ENCODE measurements around the gene ARHGAP44. TPM values are rescaled to one million over a fixed set of nuclear protein-coding genes. Genes with fewer than 3 reads are reported as not detected.

The ARHGAP44 gene
- total RNA-seq, 1 experiment from 2014 or later: 7.3 TPM

- no peak overlapping the region for H3K27ac ChIP-seq (ENCODE audit: low read depth, low read length)
- no peak overlapping the region for H3K9ac ChIP-seq (ENCODE audit: low read length)
- ChIA-PET RAD21 (ENCODE audit: low non-redundant PET in 1 of 2, low total read pairs in 2 of 2, uncharacterized antibody in 2 of 2, unreplicated experiment in 2 of 2) (no interaction called here), POLR2A (no interaction called here), CTCF (interaction anchor here (1.0 kb wide), 1 partner anchor 10 kb away, joined by 3 read pairs; no protein-coding TSS in a partner anchor)
- H3K4me3 ChIP-seq (replicated peaks in 1 of 2; ENCODE audit: low read depth in 1 of 2, low read length in 2 of 2): no peak overlapping the region
- H3K79me2 ChIP-seq (ENCODE audit: insufficient read depth, low read length): no peaks in the 10 kb centered on the region
- no peaks in the 10 kb centered on the region for H3K9me2 ChIP-seq (ENCODE audit: insufficient read depth)
- ATAC-seq (no peak), DNase-seq (ENCODE audit: low read depth, low spot score) (no peak)
- no peaks in the 10 kb centered on the region for H3K9me3 ChIP-seq (ENCODE audit: control insufficient read depth in 1 of 2, insufficient read depth in 1 of 2, low read depth in 1 of 2, low read length in 2 of 2)
- 0 out of 2 replicates have a peak, but pooled peaks cover 4% of the 10 kb centered on the region for H3K27me3 ChIP-seq (ENCODE audit: insufficient read depth, low read length)
- intact Hi-C loops (cut with micrococcal nuclease): no loop called here
- no peaks in the 10 kb centered on the region for H3K36me3 ChIP-seq (ENCODE audit: control insufficient read depth in 1 of 2, insufficient read depth in 2 of 2, low read length in 2 of 2)
- no TSS peak for BruUV-seq (replicated peaks)
- H3K4me2 ChIP-seq (ENCODE audit: low read length): no peak overlapping the region
- no peaks in the 10 kb centered on the region for H4K20me1 ChIP-seq (ENCODE audit: insufficient read depth)
- no peak for TF ChIP-seq EGR1 (IDR thresholded peaks at IDR 0.05; ENCODE audit: low read depth)
- TF ChIP-seq REST (IDR thresholded peaks at IDR 0.05; ENCODE audit: low read depth): no peak
- no peak for TF ChIP-seq POLR2AphosphoS5 (IDR thresholded peaks at IDR 0.05; ENCODE audit: low read depth, low read length)
- no peak for TF ChIP-seq ELF1 (IDR thresholded peaks at IDR 0.05; ENCODE audit: borderline replicate concordance, low read depth)
- no peak for TF ChIP-seq POLR2A (IDR thresholded peaks at IDR 0.05; ENCODE audit: borderline replicate concordance, extremely low read depth, insufficient read depth, insufficient read length)
- no peak for TF ChIP-seq CBX3 (IDR thresholded peaks at IDR 0.05; ENCODE audit: low read depth)
- TF ChIP-seq ZBTB33 (IDR thresholded peaks at IDR 0.05; ENCODE audit: extremely low read depth, insufficient replicate concordance, low read length): no peak
- H2AFZ ChIP-seq (ENCODE audit: low read depth, low read length, poor library complexity, severe bottlenecking): no peak overlapping the region
- H3K4me1 ChIP-seq (ENCODE audit: control insufficient read depth in 1 of 2, insufficient read depth in 2 of 2, low read length in 2 of 2): peaks cover 4 to 6% of the 10 kb centered on the region in 2 experiments; a peak in 3 of 4 replicates
These were observed 49.8 kb upstream of the ARHGAP44 start for GRCh38 chr17:12739500-12739899.
